Tibial nerve (tissue), 4 donors: ENCODE results near the gene IGF2BP3.

Source experiments
- EP300 ChIP-seq, 2 donors: sonication (generic); formaldehyde crosslinking; IDR thresholded peaks; one replicate each; pipeline ENCODE4 v1.6.1; 2017; ENCODE audit warnings: antibody characterized with exemption in 2 of 2, mild to moderate bottlenecking in 1 of 2
- TF ChIP-seq, protein P1 (sequence below), 5 experiments: fragments of 200-600 bp in 3 of 5; fragments of 450-650 bp in 2 of 5; sonication (generic) in 3 of 5; IDR thresholded peaks; one replicate each; pipeline ENCODE4 v1.5.1; 2016 to 2019; ENCODE audit warnings: antibody characterized with exemption in 5 of 5, mild to moderate bottlenecking in 3 of 5, moderate library complexity in 2 of 5

DNA sequence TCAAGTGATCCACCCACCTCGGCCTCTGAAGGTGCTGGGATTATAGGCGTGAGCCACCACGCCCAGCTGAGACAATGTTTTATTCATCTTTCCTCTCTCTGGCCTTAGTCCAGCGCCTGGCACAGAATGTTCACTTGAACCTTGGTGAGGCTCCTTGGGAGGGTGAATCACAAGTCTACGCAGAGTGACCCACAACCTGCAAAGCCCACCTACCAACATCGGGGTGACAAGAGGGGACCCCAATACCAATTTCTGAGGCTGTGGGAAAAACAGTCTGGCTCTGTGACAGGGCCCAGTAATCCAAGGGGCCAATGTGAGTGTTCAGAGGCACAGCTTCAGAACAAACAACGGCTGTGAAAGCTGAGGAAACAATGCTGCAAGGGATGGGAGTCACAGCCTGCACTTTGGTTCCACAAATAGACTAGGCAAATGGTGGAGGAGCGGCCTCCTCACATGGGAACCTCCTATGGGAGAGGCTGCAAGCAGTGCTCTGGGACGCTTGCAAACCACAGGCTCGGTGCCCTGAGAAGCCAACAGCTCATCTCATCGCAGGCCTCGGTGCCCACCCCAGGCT is 176.7 kb downstream of the IGF2BP3 start:
- TF ChIP-seq EP300 (IDR thresholded peaks at IDR 0.05): no peak
- TF ChIP-seq, protein P1, sequence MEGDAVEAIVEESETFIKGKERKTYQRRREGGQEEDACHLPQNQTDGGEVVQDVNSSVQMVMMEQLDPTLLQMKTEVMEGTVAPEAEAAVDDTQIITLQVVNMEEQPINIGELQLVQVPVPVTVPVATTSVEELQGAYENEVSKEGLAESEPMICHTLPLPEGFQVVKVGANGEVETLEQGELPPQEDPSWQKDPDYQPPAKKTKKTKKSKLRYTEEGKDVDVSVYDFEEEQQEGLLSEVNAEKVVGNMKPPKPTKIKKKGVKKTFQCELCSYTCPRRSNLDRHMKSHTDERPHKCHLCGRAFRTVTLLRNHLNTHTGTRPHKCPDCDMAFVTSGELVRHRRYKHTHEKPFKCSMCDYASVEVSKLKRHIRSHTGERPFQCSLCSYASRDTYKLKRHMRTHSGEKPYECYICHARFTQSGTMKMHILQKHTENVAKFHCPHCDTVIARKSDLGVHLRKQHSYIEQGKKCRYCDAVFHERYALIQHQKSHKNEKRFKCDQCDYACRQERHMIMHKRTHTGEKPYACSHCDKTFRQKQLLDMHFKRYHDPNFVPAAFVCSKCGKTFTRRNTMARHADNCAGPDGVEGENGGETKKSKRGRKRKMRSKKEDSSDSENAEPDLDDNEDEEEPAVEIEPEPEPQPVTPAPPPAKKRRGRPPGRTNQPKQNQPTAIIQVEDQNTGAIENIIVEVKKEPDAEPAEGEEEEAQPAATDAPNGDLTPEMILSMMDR (IDR thresholded peaks at IDR 0.05): no peak
